ENCODE measurements around the gene ZAP70.

Gene ZAP70

GRCh38 chr2:97745474-97746174, 32.2 kb downstream of the ZAP70 start:
- DNase-seq (ENCODE audit: insufficient read length, low spot score), result peak; percentile 51
- FAIRE-seq, result peak; percentile 21

GRCh38 chr2:97747285-97747684, 33.9 kb downstream of the ZAP70 start:
- FAIRE-seq, result no peak
- DNase-seq (ENCODE audit: insufficient read length, low spot score), result no peak

GRCh38 chr2:97747716-97748115, 34.3 kb downstream of the ZAP70 start:
- FAIRE-seq (no peak), DNase-seq (ENCODE audit: insufficient read length, low spot score) (no peak)

GRCh38 chr2:97749581-97749980, 36.2 kb downstream of the ZAP70 start:
- DNase-seq (ENCODE audit: insufficient read length, low spot score) (no peak), FAIRE-seq (no peak)

GRCh38 chr2:97750017-97750416, 36.6 kb downstream of the ZAP70 start:
- DNase-seq (ENCODE audit: insufficient read length, low spot score) (no peak), FAIRE-seq (no peak)

GRCh38 chr2:97751752-97752151, 38.4 kb downstream of the ZAP70 start:
- DNase-seq (ENCODE audit: insufficient read length, low spot score), result no peak

GRCh38 chr2:97752342-97753334, 39.3 kb downstream of the ZAP70 start:
- FAIRE-seq (no peak), DNase-seq (ENCODE audit: insufficient read length, low spot score) (no peak)

More at GRCh38 chr2:97751752-97752151, 38.4 kb downstream of the ZAP70 start:
- FAIRE-seq, result no peak

- no peak for DNase-seq (ENCODE audit: insufficient read length, low spot score)
- FAIRE-seq, result no peak
Observed at GRCh38 chr2:97754690-97755346, 41.4 kb downstream of the ZAP70 start.

GRCh38 chr2:97755491-97755890, 42.1 kb downstream of the ZAP70 start:
- FAIRE-seq (no peak), DNase-seq (ENCODE audit: insufficient read length, low spot score) (no peak)

- DNase-seq (ENCODE audit: insufficient read length, low spot score) (no peak), FAIRE-seq (no peak)
Observed at GRCh38 chr2:97757062-97757461, 43.7 kb downstream of the ZAP70 start.

GRCh38 chr2:97758131-97758705, 44.8 kb downstream of the ZAP70 start:
- DNase-seq (ENCODE audit: insufficient read length, low spot score) (no peak), FAIRE-seq (no peak)

- DNase-seq (ENCODE audit: insufficient read length, low spot score) (no peak), FAIRE-seq (no peak)
Observed at GRCh38 chr2:97759727-97760407, 46.5 kb downstream of the ZAP70 start.

- DNase-seq (ENCODE audit: insufficient read length, low spot score) (no peak), FAIRE-seq (no peak)
Observed at GRCh38 chr2:97760480-97761049, 47.2 kb downstream of the ZAP70 start.

GRCh38 chr2:97761192-97761591, 47.8 kb downstream of the ZAP70 start:
- FAIRE-seq, result no peak

GRCh38 chr2:97763176-97763845, 49.9 kb downstream of the ZAP70 start:
- FAIRE-seq, result no peak
- no peak for DNase-seq (ENCODE audit: insufficient read length, low spot score)

More at GRCh38 chr2:97761192-97761591, 47.8 kb downstream of the ZAP70 start:
- no peak for DNase-seq (ENCODE audit: insufficient read length, low spot score)

- DNase-seq (ENCODE audit: insufficient read length, low spot score), result no peak
- FAIRE-seq, result no peak
Observed at GRCh38 chr2:97764559-97765263, 51.3 kb downstream of the ZAP70 start.

GRCh38 chr2:97765933-97766332, 52.6 kb downstream of the ZAP70 start:
- no peak for FAIRE-seq
- no peak for DNase-seq (ENCODE audit: insufficient read length, low spot score)

GRCh38 chr2:97766567-97766966, 53.2 kb downstream of the ZAP70 start:
- DNase-seq (ENCODE audit: insufficient read length, low spot score) (no peak), FAIRE-seq (no peak)

GRCh38 chr2:97769308-97769707, 55.9 kb downstream of the ZAP70 start:
- DNase-seq (ENCODE audit: insufficient read length, low spot score) (no peak), FAIRE-seq (no peak)

All from GM19239 (cell line).